Fibroblast of peridontal ligament (primary cell): Measurements from ENCODE around the gene TNPO3.

Experiments used
- DNase-seq: peaks from one replicate; pipeline ENCODE4 v3.0.0-alpha.2; 2010; ENCODE audit errors: extremely low read depth

The TNPO3 gene

GRCh38 chr7:128906766-128907559, 147.9 kb downstream of the TNPO3 start:
- DNase-seq, result no peak

GRCh38 chr7:128906001-128906765, 148.7 kb downstream of the TNPO3 start:
- no peak for DNase-seq

DNA sequence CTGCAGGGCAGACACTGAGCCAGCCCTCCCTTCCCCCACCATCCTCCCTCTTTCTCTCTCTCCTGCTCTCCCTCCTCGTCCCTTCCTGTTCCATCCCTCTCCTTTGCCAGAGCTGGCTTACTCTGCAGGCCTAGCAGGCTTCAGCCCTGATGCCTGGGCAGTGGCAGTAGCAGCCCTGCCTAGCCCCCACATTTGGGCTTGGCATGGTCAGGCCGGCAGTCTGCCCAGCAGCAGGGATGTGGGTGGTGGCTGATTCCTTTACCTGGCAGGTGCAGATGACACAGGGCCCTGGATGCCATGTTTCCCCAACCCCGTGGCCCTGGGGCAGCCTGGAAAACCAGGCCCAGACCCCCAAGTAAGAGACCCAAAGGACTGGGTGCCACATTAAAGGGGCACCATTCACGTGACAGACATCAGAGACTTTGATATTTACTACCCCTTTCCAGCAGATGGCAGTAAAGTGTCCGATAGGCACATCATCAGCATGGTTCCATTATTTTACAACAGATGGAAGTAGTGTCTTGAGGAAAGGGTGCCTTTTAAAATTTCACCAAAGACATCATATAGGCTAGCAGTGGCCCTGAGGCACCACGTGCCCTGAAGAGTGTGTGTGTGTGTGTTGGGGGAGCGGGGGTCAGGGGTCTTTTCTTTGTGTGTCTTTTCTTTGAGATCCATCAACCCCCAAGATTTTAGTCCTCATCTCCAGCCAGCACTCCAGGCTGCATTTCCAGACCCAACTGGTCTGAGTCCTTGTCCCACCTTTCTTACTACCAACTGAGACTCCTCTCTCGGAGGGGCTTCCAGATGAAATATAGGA, 150.3 kb downstream of the TNPO3 start:
- peak; percentile 65 for DNase-seq
